Colonic mucosa (tissue), 4 donors: ENCODE results near the gene GRPEL1. TPM values are rescaled to one million over a fixed set of nuclear protein-coding genes. Genes with fewer than 3 reads are reported as not detected.

Experiments
- DNase-seq: peaks from one replicate; pipeline ENCODE4 v3.0.0-alpha.2; 2020
- H3K27ac ChIP-seq: fragments of 200-600 bp; one replicate; pipeline ENCODE4 v1.8.0; 2021
- H3K27me3 ChIP-seq: fragments of 200-600 bp; one replicate; pipeline ENCODE4 v1.8.0; 2021
- H3K36me3 ChIP-seq: fragments of 200-600 bp; one replicate; pipeline ENCODE4 v1.8.0; 2021
- H3K4me1 ChIP-seq: fragments of 200-600 bp; one replicate; pipeline ENCODE4 v1.8.0; 2021; ENCODE audit warnings: mild to moderate bottlenecking
- H3K4me3 ChIP-seq: fragments of 200-600 bp; one replicate; pipeline ENCODE4 v1.8.0; 2021
- H3K9ac ChIP-seq, 2 donors: one replicate each; pipeline ENCODE4 v1.7.0; 2013; ENCODE audit warnings: control low read depth in 2 of 2, low read depth in 2 of 2, low read length in 2 of 2
- H3K9me3 ChIP-seq: fragments of 200-600 bp; one replicate; pipeline ENCODE4 v1.8.0; 2021
- intact Hi-C: fragments of 100-400 bp; cut with DNase I; formaldehyde crosslinking; loops from one replicate; pipeline ENCODE4 v1.14.1; 2022
- total RNA-seq, 2 donors: library from RNA; stranded (reverse); fragmentation: NEBNext Ultra II Directional in 1 of 2; extraction: Animal tissue kit (Norgen Biotek cat#: 25700) in 1 of 2; gene quantifications; one replicate each; pipeline ENCODE4 v1.2.1, GENCODE V29; 2021
- TF ChIP-seq, protein P1 (sequence below): fragments of 200-600 bp; IDR thresholded peaks from one replicate; pipeline ENCODE4 v1.8.0; 2022; ENCODE audit warnings: antibody characterized with exemption, mild to moderate bottlenecking
- donor health status: healthy.
- donor health status: DM: no; HTN: no; CAD: no.
- donor health status: DM: no; HTN: no; CAD: no.

Gene GRPEL1
- total RNA-seq, 2 donors from 2014 or later = 45.9 to 50.9 TPM

DNA sequence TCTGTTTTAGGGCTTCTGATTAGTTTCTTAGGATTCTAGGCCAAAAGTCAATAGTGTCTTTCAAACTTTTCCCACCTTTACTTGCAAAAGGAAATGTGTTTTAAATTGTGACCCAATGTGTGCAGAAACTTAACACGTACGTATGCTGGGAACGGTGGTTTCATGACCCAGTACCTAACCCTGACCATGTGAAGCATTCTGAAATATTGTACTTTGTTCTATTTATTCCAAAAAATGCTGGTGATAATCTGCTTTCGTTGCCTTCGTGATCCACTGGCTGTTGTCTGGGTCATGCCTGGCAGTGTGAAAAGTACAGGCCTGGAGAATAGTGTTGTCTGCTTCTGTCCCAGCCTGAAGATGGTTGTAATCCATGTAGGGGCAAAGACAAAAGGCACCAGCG lies 51.4 kb downstream of the GRPEL1 start:
- intact Hi-C loops = no loop called here
- H3K4me3 ChIP-seq = no peak overlapping the region
- H3K27me3 ChIP-seq = no peaks in the 10 kb centered on the region
- H3K4me1 ChIP-seq = no peaks in the 10 kb centered on the region
- H3K27ac ChIP-seq = no peak overlapping the region
- peaks cover 3% of the 10 kb centered on the region for H3K36me3 ChIP-seq
- no peaks in the 10 kb centered on the region for H3K9me3 ChIP-seq
- TF ChIP-seq, protein P1, sequence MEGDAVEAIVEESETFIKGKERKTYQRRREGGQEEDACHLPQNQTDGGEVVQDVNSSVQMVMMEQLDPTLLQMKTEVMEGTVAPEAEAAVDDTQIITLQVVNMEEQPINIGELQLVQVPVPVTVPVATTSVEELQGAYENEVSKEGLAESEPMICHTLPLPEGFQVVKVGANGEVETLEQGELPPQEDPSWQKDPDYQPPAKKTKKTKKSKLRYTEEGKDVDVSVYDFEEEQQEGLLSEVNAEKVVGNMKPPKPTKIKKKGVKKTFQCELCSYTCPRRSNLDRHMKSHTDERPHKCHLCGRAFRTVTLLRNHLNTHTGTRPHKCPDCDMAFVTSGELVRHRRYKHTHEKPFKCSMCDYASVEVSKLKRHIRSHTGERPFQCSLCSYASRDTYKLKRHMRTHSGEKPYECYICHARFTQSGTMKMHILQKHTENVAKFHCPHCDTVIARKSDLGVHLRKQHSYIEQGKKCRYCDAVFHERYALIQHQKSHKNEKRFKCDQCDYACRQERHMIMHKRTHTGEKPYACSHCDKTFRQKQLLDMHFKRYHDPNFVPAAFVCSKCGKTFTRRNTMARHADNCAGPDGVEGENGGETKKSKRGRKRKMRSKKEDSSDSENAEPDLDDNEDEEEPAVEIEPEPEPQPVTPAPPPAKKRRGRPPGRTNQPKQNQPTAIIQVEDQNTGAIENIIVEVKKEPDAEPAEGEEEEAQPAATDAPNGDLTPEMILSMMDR = no peak
- no peak overlapping the region for H3K9ac ChIP-seq
- DNase-seq = no peak

DNA sequence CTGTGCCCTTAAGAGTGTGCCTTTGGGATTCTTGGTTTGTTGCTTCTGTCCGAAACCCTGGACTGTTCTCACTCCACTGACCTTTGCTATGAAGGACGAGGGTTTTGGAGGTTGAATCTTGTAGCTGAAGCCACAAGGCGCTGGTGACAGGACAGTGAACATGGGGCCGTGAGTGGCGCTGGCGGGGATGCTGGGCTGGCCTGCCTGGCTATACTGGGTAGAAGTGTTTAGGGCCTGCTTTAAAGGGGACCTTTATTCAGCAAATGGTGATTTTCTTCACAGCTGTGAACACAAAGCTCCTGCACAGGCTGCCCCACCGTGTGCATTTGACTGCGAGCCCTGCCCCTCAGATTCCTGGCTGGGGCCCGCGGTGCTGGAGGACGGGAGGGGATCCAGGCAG lies 51.8 kb downstream of the GRPEL1 start:
- no peak for DNase-seq
- TF ChIP-seq, protein P1 = no peak
- Histone ChIP-seq H3K9me3 (no peaks in the 10 kb centered on the region), H3K27me3 (no peaks in the 10 kb centered on the region), H3K27ac (no peak overlapping the region), H3K36me3 (peaks cover 3% of the 10 kb centered on the region), H3K4me1 (no peaks in the 10 kb centered on the region), H3K9ac (no peak overlapping the region), H3K4me3 (no peak overlapping the region)
- intact Hi-C loops = no loop called here

DNA sequence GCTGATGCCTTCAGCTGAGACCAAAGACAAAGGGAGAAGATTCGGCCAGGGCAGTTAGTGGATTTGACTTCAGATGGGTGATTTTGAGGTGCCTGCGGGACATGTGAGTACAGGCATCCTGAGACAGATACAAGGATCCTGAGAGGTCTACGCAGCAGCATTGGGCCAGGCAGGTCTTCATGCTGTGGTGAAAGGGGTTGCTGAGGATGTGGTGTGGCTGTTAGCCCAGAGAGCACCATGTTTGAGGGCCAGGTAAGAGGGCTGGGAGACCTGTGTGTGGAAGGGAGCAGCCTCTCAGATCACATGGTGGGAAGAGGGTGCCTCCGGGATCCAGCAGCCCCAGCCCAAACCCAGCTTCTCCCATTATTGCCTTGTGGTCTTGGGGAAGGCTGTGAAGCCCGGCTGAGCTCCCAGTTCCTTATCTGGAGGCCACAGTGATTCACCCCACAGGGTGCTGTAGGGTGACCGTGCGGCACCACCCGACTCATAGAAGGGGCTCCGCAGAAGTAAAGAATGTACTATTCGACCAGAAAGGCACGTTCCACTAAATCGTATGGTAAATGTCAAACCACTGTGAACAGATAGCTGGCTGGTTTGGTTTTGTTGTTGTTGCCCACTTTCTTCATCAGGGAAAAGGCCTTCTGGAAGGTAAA lies 52.4 kb downstream of the GRPEL1 start:
- TF ChIP-seq, protein P1 = no peak
- Histone ChIP-seq H3K9ac (no peak overlapping the region), H3K36me3 (peaks cover 3% of the 10 kb centered on the region), H3K27me3 (no peaks in the 10 kb centered on the region), H3K4me1 (no peaks in the 10 kb centered on the region), H3K4me3 (no peak overlapping the region), H3K9me3 (no peaks in the 10 kb centered on the region), H3K27ac (no peak overlapping the region)
- DNase-seq = no peak
- intact Hi-C loops = no loop called here

GRCh38 chr4:7014815-7015214 lies 53.0 kb downstream of the GRPEL1 start:
- no peak overlapping the region for H3K27ac ChIP-seq
- H3K9ac ChIP-seq = no peak overlapping the region
- H3K4me3 ChIP-seq = no peak overlapping the region
- no peaks in the 10 kb centered on the region for H3K27me3 ChIP-seq
- intact Hi-C loops = no loop called here
- H3K4me1 ChIP-seq = no peaks in the 10 kb centered on the region
- TF ChIP-seq, protein P1 = no peak
- H3K36me3 ChIP-seq = peaks cover 4% of the 10 kb centered on the region
- no peaks in the 10 kb centered on the region for H3K9me3 ChIP-seq
- DNase-seq = no peak

GRCh38 chr4:7013175-7013574 lies 54.7 kb downstream of the GRPEL1 start:
- Histone ChIP-seq H3K9me3 (no peaks in the 10 kb centered on the region), H3K27me3 (no peaks in the 10 kb centered on the region), H3K4me3 (no peak overlapping the region), H3K4me1 (no peaks in the 10 kb centered on the region), H3K27ac (no peak overlapping the region), H3K36me3 (peaks cover 9% of the 10 kb centered on the region), H3K9ac (no peak overlapping the region)
- DNase-seq = no peak
- TF ChIP-seq, protein P1 = no peak
- intact Hi-C loops = no loop called here
